HepG2 (cell line): ENCODE measurements around the gene ADSS1. TPM values are rescaled to one million over a fixed set of nuclear protein-coding genes. Genes with fewer than 3 reads are reported as not detected.

Source experiments
- CSRNP2 ChIP-seq: sonication (generic); formaldehyde crosslinking; conservative IDR thresholded peaks from 2 replicates; pipeline ENCODE4 v1.8.0; 2022; ENCODE audit warnings: low read depth, missing genetic modification reagents
- DMTF1 ChIP-seq: sonication (generic); formaldehyde crosslinking; IDR thresholded peaks from 2 replicates; pipeline ENCODE4 v1.4.0; 2020; ENCODE audit warnings: mild to moderate bottlenecking, missing genetic modification reagents
- IKZF1 ChIP-seq: fragments of 450-650 bp; IDR thresholded peaks from 2 replicates; pipeline ENCODE4 v1.7.1; 2016
- KIAA2018 ChIP-seq: sonication (generic); formaldehyde crosslinking; IDR thresholded peaks from 2 replicates; pipeline ENCODE4 v1.5.0; 2020; ENCODE audit warnings: mild to moderate bottlenecking, missing genetic modification reagents, borderline replicate concordance
- MEIS1 ChIP-seq: sonication (generic); formaldehyde crosslinking; IDR thresholded peaks from 2 replicates; pipeline ENCODE4 v1.9.0; 2021; ENCODE audit warnings: mild to moderate bottlenecking, missing genetic modification reagents, moderate library complexity, borderline replicate concordance
- NR2C2 ChIP-seq: sonication (generic); formaldehyde crosslinking; IDR thresholded peaks from 2 replicates; pipeline ENCODE4 v1.4.0; 2020; ENCODE audit warnings: missing genetic modification reagents, mild to moderate bottlenecking, moderate library complexity, borderline replicate concordance
- ZMYM3 ChIP-seq: sonication (generic); formaldehyde crosslinking; IDR thresholded peaks from 2 replicates; pipeline ENCODE4 v1.5.1; 2020; ENCODE audit warnings: mild to moderate bottlenecking, missing genetic modification reagents
- ZNF720 ChIP-seq: sonication (generic); formaldehyde crosslinking; IDR thresholded peaks from 2 replicates; pipeline ENCODE4 v1.4.0; 2020; ENCODE audit warnings: missing genetic modification reagents
- polyA plus RNA-seq, 8 experiments: library from polyadenylated mRNA; depleted of rRNA in 3 of 8; stranded (reverse) in 7 of 8; unstranded in 1 of 8; fragments of >200 nt; fragmentation: Illumina TruSeq in 4 of 8; extraction: Trizol in 4 of 8; gene quantifications; 2 replicates each; pipeline versions ENCODE4 v1.2.1 to v1.2.3, GENCODE V29; 2011 to 2016; ENCODE audit warnings: low read depth in 4 of 8, missing spikeins in 1 of 8, mixed read lengths in 1 of 8; ENCODE audit not compliant: insufficient read depth in 1 of 8
- total RNA-seq, 5 experiments: library from RNA; depleted of rRNA; stranded (reverse); fragments of >200 nt; fragmentation: Illumina TruSeq; extraction: Trizol; gene quantifications; 2 replicates each; pipeline ENCODE4 v1.2.3, GENCODE V29; 2016; ENCODE audit warnings: low read depth in 1 of 5
- TF ChIP-seq, protein P1 (sequence below): sonication (generic); formaldehyde crosslinking; IDR thresholded peaks from 2 replicates; pipeline ENCODE4 v1.5.1; 2020; ENCODE audit warnings: mild to moderate bottlenecking, missing genetic modification reagents, moderate library complexity
- TF ChIP-seq, protein P2 (sequence below): sonication (generic); formaldehyde crosslinking; IDR thresholded peaks from 2 replicates; pipeline ENCODE4 v1.5.0; 2020; ENCODE audit warnings: missing genetic modification reagents

Gene ADSS1
- total and polyA plus RNA-seq, 2 of the 13 experiments (the other 11 are each of a cell fraction or from before 2014, with no cell fraction given), result 1.0 to 36.7 TPM

- no peak for TF ChIP-seq KIAA2018 (CRISPR knock-in tag)
- TF ChIP-seq, protein P1, sequence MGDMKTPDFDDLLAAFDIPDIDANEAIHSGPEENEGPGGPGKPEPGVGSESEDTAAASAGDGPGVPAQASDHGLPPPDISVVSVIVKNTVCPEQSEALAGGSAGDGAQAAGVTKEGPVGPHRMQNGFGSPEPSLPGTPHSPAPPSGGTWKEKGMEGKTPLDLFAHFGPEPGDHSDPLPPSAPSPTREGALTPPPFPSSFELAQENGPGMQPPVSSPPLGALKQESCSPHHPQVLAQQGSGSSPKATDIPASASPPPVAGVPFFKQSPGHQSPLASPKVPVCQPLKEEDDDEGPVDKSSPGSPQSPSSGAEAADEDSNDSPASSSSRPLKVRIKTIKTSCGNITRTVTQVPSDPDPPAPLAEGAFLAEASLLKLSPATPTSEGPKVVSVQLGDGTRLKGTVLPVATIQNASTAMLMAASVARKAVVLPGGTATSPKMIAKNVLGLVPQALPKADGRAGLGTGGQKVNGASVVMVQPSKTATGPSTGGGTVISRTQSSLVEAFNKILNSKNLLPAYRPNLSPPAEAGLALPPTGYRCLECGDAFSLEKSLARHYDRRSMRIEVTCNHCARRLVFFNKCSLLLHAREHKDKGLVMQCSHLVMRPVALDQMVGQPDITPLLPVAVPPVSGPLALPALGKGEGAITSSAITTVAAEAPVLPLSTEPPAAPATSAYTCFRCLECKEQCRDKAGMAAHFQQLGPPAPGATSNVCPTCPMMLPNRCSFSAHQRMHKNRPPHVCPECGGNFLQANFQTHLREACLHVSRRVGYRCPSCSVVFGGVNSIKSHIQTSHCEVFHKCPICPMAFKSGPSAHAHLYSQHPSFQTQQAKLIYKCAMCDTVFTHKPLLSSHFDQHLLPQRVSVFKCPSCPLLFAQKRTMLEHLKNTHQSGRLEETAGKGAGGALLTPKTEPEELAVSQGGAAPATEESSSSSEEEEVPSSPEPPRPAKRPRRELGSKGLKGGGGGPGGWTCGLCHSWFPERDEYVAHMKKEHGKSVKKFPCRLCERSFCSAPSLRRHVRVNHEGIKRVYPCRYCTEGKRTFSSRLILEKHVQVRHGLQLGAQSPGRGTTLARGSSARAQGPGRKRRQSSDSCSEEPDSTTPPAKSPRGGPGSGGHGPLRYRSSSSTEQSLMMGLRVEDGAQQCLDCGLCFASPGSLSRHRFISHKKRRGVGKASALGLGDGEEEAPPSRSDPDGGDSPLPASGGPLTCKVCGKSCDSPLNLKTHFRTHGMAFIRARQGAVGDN, result peak; percentile 39; the same call in 1 of the 2 replicates
- TF ChIP-seq CSRNP2 (CRISPR knock-in tag), result no peak
- no peak for TF ChIP-seq IKZF1
- 0 out of 2 replicates have a peak, but pooled peaks have one; percentile 41 for TF ChIP-seq MEIS1 (CRISPR knock-in tag)
- TF ChIP-seq ZNF720 (CRISPR knock-in tag), result no peak
- TF ChIP-seq, protein P2, sequence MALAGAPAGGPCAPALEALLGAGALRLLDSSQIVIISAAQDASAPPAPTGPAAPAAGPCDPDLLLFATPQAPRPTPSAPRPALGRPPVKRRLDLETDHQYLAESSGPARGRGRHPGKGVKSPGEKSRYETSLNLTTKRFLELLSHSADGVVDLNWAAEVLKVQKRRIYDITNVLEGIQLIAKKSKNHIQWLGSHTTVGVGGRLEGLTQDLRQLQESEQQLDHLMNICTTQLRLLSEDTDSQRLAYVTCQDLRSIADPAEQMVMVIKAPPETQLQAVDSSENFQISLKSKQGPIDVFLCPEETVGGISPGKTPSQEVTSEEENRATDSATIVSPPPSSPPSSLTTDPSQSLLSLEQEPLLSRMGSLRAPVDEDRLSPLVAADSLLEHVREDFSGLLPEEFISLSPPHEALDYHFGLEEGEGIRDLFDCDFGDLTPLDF (CRISPR knock-in tag), result no peak
- TF ChIP-seq DMTF1 (CRISPR knock-in tag), result no peak
- no peak for TF ChIP-seq ZMYM3 (CRISPR knock-in tag)
- TF ChIP-seq NR2C2 (CRISPR knock-in tag), result no peak
Observed at GRCh38 chr14:104708606-104709268, 15.3 kb upstream of the ADSS1 start (continued).
